SK-N-SH treated with all-trans-retinoic acid at 6 μM for 48 hours (cell line): Measurements from ENCODE around the gene TUT4.

Experiments
- ARNTL ChIP-seq: fragments of 450-650 bp; formaldehyde crosslinking; IDR thresholded peaks from 2 replicates; pipeline ENCODE4 v1.5.0; 2020; ENCODE audit warnings: low read depth, mild to moderate bottlenecking, moderate library complexity, borderline replicate concordance
- BACH2 ChIP-seq: fragments of 250-450 bp; sonication (Bioruptor Pico); IDR thresholded peaks from 2 replicates; pipeline ENCODE4 v1.9.0; 2021; ENCODE audit warnings: mild to moderate bottlenecking, borderline replicate concordance
- CSRNP3 ChIP-seq: fragments of 250-450 bp; sonication (Bioruptor Pico); IDR thresholded peaks from 2 replicates; pipeline ENCODE4 v1.5.1; 2021; ENCODE audit warnings: mild to moderate bottlenecking, moderate library complexity
- OSR1 ChIP-seq: fragments of 250-450 bp; sonication (Bioruptor Pico); IDR thresholded peaks from 2 replicates; pipeline ENCODE4 v1.8.0; 2022; ENCODE audit warnings: moderate library complexity, mild to moderate bottlenecking, inconsistent platforms
- PATZ1 ChIP-seq: fragments of 250-450 bp; sonication (Bioruptor Pico); IDR thresholded peaks from 2 replicates; pipeline ENCODE4 v1.8.0; 2020; ENCODE audit warnings: mild to moderate bottlenecking, moderate library complexity, borderline replicate concordance
- POU6F1 ChIP-seq: fragments of 250-450 bp; sonication (Bioruptor Pico); IDR thresholded peaks from 2 replicates; pipeline ENCODE4 v1.8.0; 2021; ENCODE audit warnings: low read depth, mild to moderate bottlenecking, moderate library complexity, borderline replicate concordance
- RARB ChIP-seq: fragments of 250-450 bp; sonication (Bioruptor Pico); IDR thresholded peaks from 2 replicates; pipeline ENCODE4 v1.8.0; 2021; ENCODE audit warnings: mild to moderate bottlenecking, moderate library complexity
- SNAI2 ChIP-seq: fragments of 250-450 bp; sonication (Bioruptor Pico); IDR thresholded peaks from 2 replicates; pipeline ENCODE4 v1.5.0; 2020; ENCODE audit warnings: mild to moderate bottlenecking, moderate library complexity
- ZC3H10 ChIP-seq: fragments of 250-450 bp; sonication (Bioruptor Pico); IDR thresholded peaks from 2 replicates; pipeline ENCODE4 v1.5.1; 2021; ENCODE audit warnings: mild to moderate bottlenecking, moderate library complexity
- ZFP3 ChIP-seq: fragments of 250-450 bp; sonication (Bioruptor Pico); IDR thresholded peaks from 2 replicates; pipeline ENCODE4 v1.5.0; 2020; ENCODE audit warnings: mild to moderate bottlenecking, moderate library complexity
- ZFP30 ChIP-seq: fragments of 450-650 bp; formaldehyde crosslinking; IDR thresholded peaks from 2 replicates; pipeline ENCODE4 v1.5.0; 2022; ENCODE audit warnings: mild to moderate bottlenecking, moderate library complexity
- ZNF8 ChIP-seq: fragments of 450-650 bp; formaldehyde crosslinking; IDR thresholded peaks from 2 replicates; pipeline ENCODE4 v1.5.0; 2020; ENCODE audit warnings: mild to moderate bottlenecking, moderate library complexity

- TF ChIP-seq RARB (CRISPR knock-in tag) (no peak), CSRNP3 (CRISPR knock-in tag) (no peak), ZFP3 (CRISPR knock-in tag) (no peak), SNAI2 (no peak), ARNTL (CRISPR knock-in tag) (no peak), OSR1 (CRISPR knock-in tag) (no peak), PATZ1 (CRISPR knock-in tag) (no peak), ZNF8 (no peak), ZFP30 (CRISPR knock-in tag) (no peak), POU6F1 (CRISPR knock-in tag) (no peak), ZC3H10 (no peak), BACH2 (CRISPR knock-in tag) (no peak)
These were observed 89.0 kb downstream of the TUT4 start for GRCh38 chr1:52463891-52464290.
